ENCODE measurements around the gene SARS1. TPM values are rescaled to one million over a fixed set of nuclear protein-coding genes. Genes with fewer than 3 reads are reported as not detected.
A peak's percentile ranks its signal among the peaks of the same experiment; 100 is the strongest.
"Not testable (repeated sequence)": the region's sequence is repeated elsewhere in the genome, so short reads cannot be mapped to it uniquely, and the experiment has no call there.

The SARS1 gene
- total and polyA plus RNA-seq, 9 donors = 83.7 to 317 (median 119) TPM

- intact Hi-C loops (cut with DNase I) = loop anchor here in 2 of 4 donors (5.0 to 10.0 kb wide), 3 partner anchors 68 to 408 kb away; partner anchors contain the start of genes GPSM2 (in 1 of the 2), SARS1 (in 1 of the 2) and SORT1 (in 1 of the 2)
- H3K9me3 ChIP-seq = no peaks in the 10 kb centered on the region
- H3K4me1 ChIP-seq (ENCODE audit: insufficient read depth) = peaks cover 2% of the 10 kb centered on the region
- peak; percentile 65 for TF ChIP-seq POLR2A (IDR thresholded peaks at IDR 0.05)
- TF ChIP-seq EP300 (IDR thresholded peaks at IDR 0.05) = peak; percentile 20
- TF ChIP-seq CTCF (IDR thresholded peaks at IDR 0.05) = peak in 2 of 3 donors; percentile 48 to 62
- H3K36me3 ChIP-seq = no peaks in the 10 kb centered on the region
- peak within 1 kb of the TSS; percentile 52 for H3K4me3 ChIP-seq
- peak; percentile 95 to 97 (median 96) for DNase-seq
- WGBS, 3 donors = 0 to 1% (median 1%) methylated on average over 39 to 56 of the region's 56 CpGs
- peak within 1 kb of the TSS in 1 of 2 donors; percentile 68 for H3K27ac ChIP-seq
- H3K27me3 ChIP-seq = no peaks in the 10 kb centered on the region
These were observed 69.4 kb downstream of the SARS1 start, which contains the start of gene PSRC1 for GRCh38 chr1:109282952-109283747. Gene PSRC1 (minus strand): TSS chr1:109283145.

- no peak for DNase-seq
- intact Hi-C loops (cut with DNase I) = loop anchor here in 2 of 4 donors (5.0 to 10.0 kb wide), 3 partner anchors 69 to 409 kb away; partner anchors contain the start of genes GPSM2 (in 1 of the 2), SARS1 (in 1 of the 2) and SORT1 (in 1 of the 2)
These were observed 70.3 kb downstream of the SARS1 start for GRCh38 chr1:109283748-109284600.

DNA sequence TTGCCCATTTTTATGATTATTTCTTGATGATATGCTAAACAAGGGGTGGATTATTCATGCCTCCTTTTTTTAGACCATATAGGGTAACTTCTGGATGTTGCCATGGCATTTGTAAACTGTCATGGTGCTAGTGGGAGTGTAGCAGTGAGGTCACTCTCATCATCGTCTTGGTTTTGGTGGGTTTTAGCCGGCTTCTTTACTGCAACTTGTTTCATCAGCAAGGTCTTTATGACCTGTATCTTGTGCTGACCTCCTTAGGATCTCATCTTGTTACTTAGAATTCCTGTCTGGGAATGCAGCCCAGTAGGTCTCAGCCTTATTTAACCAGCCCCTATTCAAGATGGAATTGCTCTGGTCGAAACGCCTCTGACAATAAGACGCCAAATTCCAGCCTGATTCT is 73.0 kb downstream of the SARS1 start:
- H3K36me3 ChIP-seq; DNase-seq; H3K4me3 ChIP-seq; H3K4me1 ChIP-seq (ENCODE audit: insufficient read depth); H3K9me3 ChIP-seq; H3K27ac ChIP-seq; H3K27me3 ChIP-seq: not testable (repeated sequence)
- WGBS, 3 donors = 62 to 66% (median 63%) methylated on average over 5 of the region's 5 CpGs
- intact Hi-C loops (cut with DNase I) = loop anchor here in 1 of 4 donors (2.0 to 10.0 kb wide), 3 partner anchors 20 to 412 kb away; partner anchors contain the start of genes GPSM2, MYBPHL and SARS1

More at GRCh38 chr1:109283748-109284600, 70.3 kb downstream of the SARS1 start:
- no peak for TF ChIP-seq CTCF (IDR thresholded peaks at IDR 0.05)
- TF ChIP-seq EP300 (IDR thresholded peaks at IDR 0.05) = no peak
- no peak for TF ChIP-seq POLR2A (IDR thresholded peaks at IDR 0.05)
- Histone ChIP-seq H3K36me3 (no peaks in the 10 kb centered on the region), H3K27ac (peak overlapping the region in 1 of 2 donors; percentile 68), H3K4me3 (peak overlapping the region; percentile 52), H3K4me1 (ENCODE audit: insufficient read depth) (peaks cover 2% of the 10 kb centered on the region), H3K9me3 (no peaks in the 10 kb centered on the region), H3K27me3 (no peaks in the 10 kb centered on the region)
- 35 to 41% (median 40%) methylated on average over 17 of the region's 17 CpGs for WGBS, 3 donors

Other genes with a start within 250 kb of the SARS1 start
- gene WDR47, start 171.8 kb upstream of the SARS1 start, total RNA-seq = 10 to 100 TPM; 11.6 to 21.3 (median 13.7) TPM
- gene WDR47, start 171.8 kb upstream of the SARS1 start, polyA plus RNA-seq = 10 to 100 TPM in 1 of 2 donors, 1 to 10 TPM in 1; 7.3 to 11.5 TPM
- 10 to 100 TPM in 6 of 7 donors, 1 to 10 TPM in 1; 6.6 to 23.4 (median 19.5) TPM for gene TAF13, start 137.9 kb upstream of the SARS1 start, total RNA-seq
- gene TAF13, start 137.9 kb upstream of the SARS1 start, polyA plus RNA-seq = 10 to 100 TPM; 10.2 to 29.2 TPM
- gene TMEM167B, start 123.2 kb upstream of the SARS1 start, total RNA-seq = 10 to 100 TPM; 18.2 to 55.6 (median 41.9) TPM
- 10 to 100 TPM; 24.4 to 58.0 TPM for gene TMEM167B, start 123.2 kb upstream of the SARS1 start, polyA plus RNA-seq
- gene ELAPOR1, start 99.8 kb upstream of the SARS1 start, total RNA-seq = 10 to 100 TPM in 1 of 7 donors, 1 to 10 TPM in 4, under 1 TPM in 1, not detected in 1; 0.40 to 69.6 (median 3.9) TPM
- gene ELAPOR1, start 99.8 kb upstream of the SARS1 start, polyA plus RNA-seq = under 1 TPM; 0.15 to 0.93 TPM
- gene CELSR2, start 35.6 kb downstream of the SARS1 start, total RNA-seq = 10 to 100 TPM in 2 of 7 donors, 1 to 10 TPM in 5; 2.2 to 17.1 (median 6.6) TPM
- 1 to 10 TPM in 1 of 2 donors, under 1 TPM in 1; 0.90 to 1.3 TPM for gene CELSR2, start 35.6 kb downstream of the SARS1 start, polyA plus RNA-seq
- gene PSRC1, start 69.2 kb downstream of the SARS1 start, total RNA-seq = 1 to 10 TPM; 1.0 to 8.1 (median 4.5) TPM
- gene PSRC1, start 69.2 kb downstream of the SARS1 start, polyA plus RNA-seq = 1 to 10 TPM; 5.3 to 5.9 TPM
- under 1 TPM in 1 of 7 donors, not detected in 6; 0.38 TPM for gene MYBPHL, start 93.1 kb downstream of the SARS1 start, total RNA-seq
- gene MYBPHL, start 93.1 kb downstream of the SARS1 start, polyA plus RNA-seq = not detected
- 10 to 100 TPM in 4 of 7 donors, 1 to 10 TPM in 3; 4.3 to 37.0 (median 16.0) TPM for gene SORT1, start 184.0 kb downstream of the SARS1 start, total RNA-seq
- gene SORT1, start 184.0 kb downstream of the SARS1 start, polyA plus RNA-seq = 10 to 100 TPM in 1 of 2 donors, 1 to 10 TPM in 1; 7.9 to 32.2 TPM
- gene PSMA5, start 212.5 kb downstream of the SARS1 start, total RNA-seq = 10 to 100 TPM; 19.4 to 52.0 (median 42.2) TPM
- 10 to 100 TPM; 37.7 to 38.1 TPM for gene PSMA5, start 212.5 kb downstream of the SARS1 start, polyA plus RNA-seq